Measurements from ENCODE around the gene ZNF644.
"Not testable (repeated sequence)": the region's sequence is repeated elsewhere in the genome, so short reads cannot be mapped to it uniquely, and the experiment has no call there.

The ZNF644 gene

DNA sequence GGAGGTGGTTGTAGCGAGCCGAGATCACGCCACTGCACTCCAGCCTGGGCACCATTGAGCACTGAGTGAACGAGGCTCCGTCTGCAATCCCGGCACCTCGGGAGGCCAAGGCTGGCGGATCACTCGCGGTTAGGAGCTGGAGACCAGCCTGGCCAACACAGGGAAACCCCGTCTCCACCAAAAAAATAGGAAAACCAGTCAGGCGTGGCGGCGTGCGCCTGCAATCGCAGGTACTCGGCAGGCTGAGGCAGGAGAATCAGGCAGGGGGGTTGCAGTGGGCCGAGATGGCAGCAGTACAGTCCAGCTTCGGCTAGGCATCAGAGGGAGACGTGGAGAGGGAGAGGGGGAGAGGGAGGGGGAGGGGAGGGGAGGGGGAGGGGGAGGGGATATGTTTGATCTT is 129.6 kb downstream of the ZNF644 start:
- H3K36me3 ChIP-seq (ENCODE audit: control insufficient read depth, insufficient read depth, low read length, severe bottlenecking); H3K9ac ChIP-seq (ENCODE audit: low read length); H3K9me3 ChIP-seq (ENCODE audit: control insufficient read depth, low read length); DNase-seq (ENCODE audit: low read depth); H3K27me3 ChIP-seq (replicated peaks; ENCODE audit: control insufficient read depth, insufficient read depth, low read length); H3K4me3 ChIP-seq (ENCODE audit: low read length): not testable (repeated sequence)
- peaks cover 11% of the 10 kb centered on the region for H3K4me1 ChIP-seq (ENCODE audit: control insufficient read depth, insufficient read depth, low read length)

DNA sequence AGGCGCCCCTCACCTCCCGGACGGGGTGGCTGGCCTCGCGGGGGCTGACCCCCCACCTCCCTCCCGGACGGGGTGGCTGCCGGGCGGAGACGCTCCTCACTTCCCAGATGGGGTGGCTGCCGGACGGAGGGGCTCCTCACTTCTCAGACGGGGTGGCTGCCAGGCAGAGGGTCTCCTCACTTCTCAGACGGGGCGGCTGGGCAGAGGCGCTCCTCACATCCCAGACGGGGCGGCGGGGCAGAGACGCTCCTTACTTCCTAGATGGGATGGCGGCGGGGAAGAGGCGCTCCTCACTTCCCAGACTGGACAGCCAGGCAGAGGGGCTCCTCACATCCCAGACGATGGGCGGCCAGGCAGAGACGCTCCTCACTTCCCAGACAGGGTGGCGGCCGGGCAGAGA is 130.1 kb downstream of the ZNF644 start:
- not testable (repeated sequence) for H3K9ac ChIP-seq (ENCODE audit: low read length); H3K27me3 ChIP-seq (replicated peaks; ENCODE audit: control insufficient read depth, insufficient read depth, low read length); H3K36me3 ChIP-seq (ENCODE audit: control insufficient read depth, insufficient read depth, low read length, severe bottlenecking); DNase-seq (ENCODE audit: low read depth); H3K9me3 ChIP-seq (ENCODE audit: control insufficient read depth, low read length); H3K4me3 ChIP-seq (ENCODE audit: low read length)
- peaks cover 11% of the 10 kb centered on the region for H3K4me1 ChIP-seq (ENCODE audit: control insufficient read depth, insufficient read depth, low read length)

DNA sequence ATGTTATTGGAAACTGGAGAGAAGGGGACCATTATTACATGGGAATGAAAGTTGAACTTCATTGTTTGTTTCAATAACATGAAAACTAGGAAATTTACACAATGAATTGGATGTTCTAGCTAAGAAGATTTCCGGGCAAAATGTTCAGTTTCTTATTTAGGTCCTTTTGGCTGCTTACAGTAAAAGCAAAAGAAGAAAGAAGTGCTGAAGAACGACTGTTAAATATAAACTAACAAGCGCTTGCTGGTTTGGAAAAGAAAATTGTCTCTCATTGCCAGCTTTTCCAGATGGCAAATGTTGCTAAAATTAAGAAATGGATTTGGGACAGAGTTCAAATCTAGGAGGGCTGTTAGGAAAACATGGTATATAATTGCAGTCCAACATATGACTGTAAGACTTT is 139.6 kb downstream of the ZNF644 start:
- H3K27me3 ChIP-seq (replicated peaks; ENCODE audit: control insufficient read depth, insufficient read depth, low read length), result no peaks in the 10 kb centered on the region
- no peaks in the 10 kb centered on the region for H3K36me3 ChIP-seq (ENCODE audit: control insufficient read depth, insufficient read depth, low read length, severe bottlenecking)
- peaks cover 31% of the 10 kb centered on the region for H3K9me3 ChIP-seq (ENCODE audit: control insufficient read depth, low read length)
- no peak overlapping the region for H3K9ac ChIP-seq (ENCODE audit: low read length)
- no peak for DNase-seq (ENCODE audit: low read depth)
- no peak overlapping the region for H3K4me3 ChIP-seq (ENCODE audit: low read length)
- no peaks in the 10 kb centered on the region for H3K4me1 ChIP-seq (ENCODE audit: control insufficient read depth, insufficient read depth, low read length)

DNA sequence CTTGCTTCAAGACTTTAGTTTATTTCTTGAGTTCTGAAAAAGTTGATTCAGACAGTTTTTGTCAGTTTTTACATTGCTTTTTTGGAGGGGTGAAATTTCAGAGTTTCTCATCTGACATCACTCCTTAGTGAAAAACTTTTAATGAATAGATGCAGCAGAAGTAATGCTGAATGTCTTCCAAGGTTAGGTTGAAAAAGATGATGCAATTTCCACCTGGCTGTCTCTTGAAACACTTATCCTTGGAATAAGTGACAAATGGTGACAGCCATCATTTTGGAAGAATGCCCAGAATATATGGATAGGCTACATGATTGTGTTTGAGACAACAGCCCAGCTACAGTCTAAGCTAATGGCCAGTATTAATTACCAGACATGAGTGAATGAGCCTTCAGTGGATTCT is 140.8 kb downstream of the ZNF644 start:
- Histone ChIP-seq H3K9ac (ENCODE audit: low read length) (no peak overlapping the region), H3K36me3 (ENCODE audit: control insufficient read depth, insufficient read depth, low read length, severe bottlenecking) (no peaks in the 10 kb centered on the region), H3K4me1 (ENCODE audit: control insufficient read depth, insufficient read depth, low read length) (no peaks in the 10 kb centered on the region), H3K4me3 (ENCODE audit: low read length) (no peak overlapping the region), H3K27me3 (replicated peaks; ENCODE audit: control insufficient read depth, insufficient read depth, low read length) (no peaks in the 10 kb centered on the region), H3K9me3 (ENCODE audit: control insufficient read depth, low read length) (peaks cover 34% of the 10 kb centered on the region)
- no peak for DNase-seq (ENCODE audit: low read depth)

DNA sequence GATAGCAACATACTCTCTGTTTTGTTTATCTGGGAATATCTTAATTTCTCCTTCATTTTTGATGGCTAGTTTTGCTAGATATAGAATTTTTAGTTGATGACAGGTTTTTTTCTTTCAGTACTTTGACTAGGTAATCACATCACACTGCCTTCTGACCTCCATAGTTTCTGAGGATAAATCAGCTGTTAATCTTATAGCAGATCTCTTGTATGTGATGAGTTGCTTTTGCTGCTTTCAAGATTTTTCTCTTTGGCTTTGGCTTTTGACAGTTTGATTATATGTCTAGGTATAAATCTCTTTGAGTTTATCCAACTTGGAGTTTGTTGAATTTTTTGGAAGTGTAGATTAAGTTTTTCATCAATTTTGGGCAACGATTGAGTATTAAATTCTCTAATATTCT is 142.6 kb downstream of the ZNF644 start:
- Histone ChIP-seq H3K9ac (ENCODE audit: low read length) (no peak overlapping the region), H3K27me3 (replicated peaks; ENCODE audit: control insufficient read depth, insufficient read depth, low read length) (no peaks in the 10 kb centered on the region), H3K4me3 (ENCODE audit: low read length) (no peak overlapping the region), H3K36me3 (ENCODE audit: control insufficient read depth, insufficient read depth, low read length, severe bottlenecking) (no peaks in the 10 kb centered on the region), H3K4me1 (ENCODE audit: control insufficient read depth, insufficient read depth, low read length) (no peaks in the 10 kb centered on the region), H3K9me3 (ENCODE audit: control insufficient read depth, low read length) (peaks cover 34% of the 10 kb centered on the region)
- DNase-seq (ENCODE audit: low read depth), result no peak

DNA sequence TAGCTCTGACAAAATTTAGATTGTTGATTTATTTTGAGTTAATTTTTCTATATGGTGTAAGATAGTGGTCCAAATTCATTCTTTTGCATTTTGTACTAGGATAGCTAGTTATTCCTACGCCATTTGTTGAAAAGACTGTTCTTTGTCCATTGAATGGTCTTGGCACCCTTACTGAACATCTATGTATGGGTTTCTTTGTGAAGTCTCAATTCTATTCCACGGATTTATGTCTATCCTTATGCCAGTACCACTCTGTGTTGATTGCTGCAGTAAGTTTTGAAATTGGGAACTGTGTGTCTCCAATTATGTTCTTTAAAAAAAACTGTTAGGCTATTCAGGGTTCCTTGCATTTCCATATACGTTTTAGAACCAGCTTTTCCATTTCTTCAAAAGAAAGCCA is 145.7 kb downstream of the ZNF644 start:
- H3K4me1 ChIP-seq (ENCODE audit: control insufficient read depth, insufficient read depth, low read length), result no peaks in the 10 kb centered on the region
- no peak for DNase-seq (ENCODE audit: low read depth)
- H3K4me3 ChIP-seq (ENCODE audit: low read length), result no peak overlapping the region
- no peaks in the 10 kb centered on the region for H3K36me3 ChIP-seq (ENCODE audit: control insufficient read depth, insufficient read depth, low read length, severe bottlenecking)
- no peak overlapping the region for H3K9ac ChIP-seq (ENCODE audit: low read length)
- H3K27me3 ChIP-seq (replicated peaks; ENCODE audit: control insufficient read depth, insufficient read depth, low read length), result no peaks in the 10 kb centered on the region
- peaks cover 33% of the 10 kb centered on the region for H3K9me3 ChIP-seq (ENCODE audit: control insufficient read depth, low read length)

All from adipocyte (in vitro differentiated cells).